NCI-H2196 (cell line): ENCODE data around the gene TUBGCP5.

Experiments
- DNase-seq: peaks from one replicate; lab custom pipeline; 2025; ENCODE audit not compliant: unreplicated experiment; lab: John Stamatoyannopoulos, UW

The TUBGCP5 gene

DNA sequence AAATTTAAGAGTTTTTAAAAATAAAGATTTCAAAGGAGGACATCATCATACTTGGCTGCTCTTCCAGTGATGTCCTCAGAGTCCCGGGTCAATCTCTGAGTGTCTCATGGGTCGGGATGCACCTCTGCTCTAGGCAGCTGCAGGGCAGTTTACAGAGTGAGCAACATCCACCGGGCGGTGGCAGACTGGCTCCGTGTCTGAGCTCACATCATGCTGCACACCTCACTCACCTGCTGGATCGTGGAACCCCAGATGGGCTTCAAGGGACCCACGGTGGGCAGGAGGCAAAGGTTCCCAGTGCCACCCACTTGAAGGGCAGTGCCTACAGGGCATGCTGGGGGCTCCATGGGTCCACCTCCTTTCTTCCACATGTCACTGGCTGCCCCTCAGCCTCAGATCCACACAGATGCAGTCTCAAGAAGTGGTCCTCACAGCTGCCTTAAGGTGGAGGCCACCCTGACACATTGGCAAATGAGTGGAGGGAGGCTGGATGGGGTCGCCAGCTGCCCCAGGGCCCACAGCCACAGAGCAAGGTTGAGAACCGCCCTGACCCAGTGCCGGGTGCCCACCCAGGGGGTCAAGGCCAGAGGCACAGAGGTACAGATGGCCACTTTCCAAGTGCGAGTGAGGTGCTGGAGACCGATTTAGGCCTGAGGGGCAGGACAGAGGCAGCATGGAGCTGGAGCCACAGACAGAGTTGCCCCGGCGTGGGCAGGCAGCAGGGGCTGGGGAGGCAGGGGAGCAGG lies 84.4 kb downstream of the TUBGCP5 start:
- DNase-seq, result no peak

DNA sequence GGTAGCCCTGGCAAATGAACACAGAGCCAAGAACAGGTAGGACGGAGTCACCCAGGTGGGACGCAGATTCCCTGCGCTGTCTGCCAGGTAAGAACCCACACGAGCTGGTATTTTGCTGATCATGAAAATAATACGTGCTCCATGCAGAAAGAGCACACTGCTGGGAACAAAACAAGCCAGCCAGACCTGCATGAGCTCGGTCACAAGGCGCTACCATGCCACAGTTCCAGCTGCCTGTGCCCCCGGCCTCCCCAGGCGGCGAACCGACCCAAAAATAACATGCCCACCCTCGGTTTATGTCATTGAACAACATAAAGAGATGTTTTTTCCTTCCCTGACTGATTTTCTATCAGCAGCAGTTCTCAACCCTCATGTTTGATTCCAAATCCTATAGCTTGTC lies 85.0 kb downstream of the TUBGCP5 start:
- no peak for DNase-seq

GRCh38 chr15:22952796-22953579 lies 86.4 kb downstream of the TUBGCP5 start:
- no peak for DNase-seq

- DNase-seq, result no peak
Measured at GRCh38 chr15:22951381-22952280, 87.7 kb downstream of the TUBGCP5 start.

DNA sequence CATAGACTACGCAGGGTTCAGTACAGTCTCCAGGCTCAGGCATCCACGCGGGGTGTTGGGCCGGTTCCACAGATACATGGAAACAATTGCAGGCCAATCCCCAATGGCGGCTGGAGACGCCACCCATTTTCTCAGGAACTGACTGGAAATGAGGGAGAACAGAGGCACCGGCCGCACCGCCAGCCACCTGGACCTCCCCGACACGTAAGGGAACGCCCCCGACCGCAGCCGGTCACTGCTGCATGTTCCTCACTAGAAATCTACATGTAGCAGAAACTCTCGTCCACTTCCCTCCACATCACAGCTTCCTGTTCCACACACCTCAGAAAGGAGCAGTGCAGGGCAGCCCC lies 88.4 kb downstream of the TUBGCP5 start:
- DNase-seq, result no peak

DNA sequence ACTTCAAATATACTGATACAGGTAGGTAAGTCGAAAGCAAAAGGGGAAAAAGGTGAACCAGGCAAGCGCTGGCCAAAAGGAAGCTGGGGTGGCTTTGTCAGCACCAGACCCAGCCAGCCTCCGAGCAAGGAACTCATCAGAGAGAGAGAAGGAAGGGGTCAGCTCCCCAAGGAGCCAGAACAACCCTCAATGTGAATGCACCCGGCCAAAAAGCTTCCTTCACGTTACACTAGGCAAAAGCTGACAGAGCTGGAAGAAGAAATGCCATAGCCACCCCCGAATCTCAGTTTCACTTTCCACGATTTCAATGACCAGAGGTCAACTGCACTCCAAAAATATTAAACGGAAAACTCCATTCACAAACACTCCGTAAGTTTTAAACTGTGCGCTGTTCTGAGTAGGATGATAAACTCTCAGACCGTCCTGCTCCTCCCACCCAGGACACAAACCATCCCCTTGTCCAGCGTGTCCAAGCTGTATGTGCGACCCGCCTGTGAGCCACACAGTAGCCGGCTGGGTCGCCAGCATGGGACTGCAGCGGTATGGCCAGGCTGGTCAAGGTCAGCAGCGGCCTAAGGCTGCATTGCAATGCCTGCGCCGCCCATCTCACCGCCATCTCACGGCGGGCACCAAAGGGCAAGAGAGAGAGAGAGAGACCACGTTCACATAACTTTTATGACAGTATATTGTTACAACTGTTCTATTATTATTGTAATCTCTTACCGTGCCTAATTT lies 88.9 kb downstream of the TUBGCP5 start:
- DNase-seq, result no peak
